Ovary (tissue), 3 donors: ENCODE results near the gene SMARCD2.

ENCODE experiments used
- CTCF ChIP-seq, 3 donors: fragments of 450-650 bp in 2 of 3; fragments of 200-600 bp in 1 of 3; IDR thresholded peaks; one replicate each; pipeline versions ENCODE4 v1.5.1 to v1.8.0; 2016 to 2022; ENCODE audit warnings: antibody characterized with exemption in 3 of 3, mild to moderate bottlenecking in 1 of 3
- POLR2A ChIP-seq: fragments of 450-650 bp; IDR thresholded peaks from one replicate; pipeline ENCODE4 v1.6.1; 2017; ENCODE audit warnings: antibody characterized with exemption, mild to moderate bottlenecking, moderate library complexity
- donor health status: DM: no; HTN: no; CAD: no.

GRCh38 chr17:63790057-63790456 lies 52.4 kb downstream of the SMARCD2 start:
- TF ChIP-seq CTCF (IDR thresholded peaks at IDR 0.05) (no peak), POLR2A (no peak)
